ENCODE results near the gene KCTD8.

Gene KCTD8

DNA sequence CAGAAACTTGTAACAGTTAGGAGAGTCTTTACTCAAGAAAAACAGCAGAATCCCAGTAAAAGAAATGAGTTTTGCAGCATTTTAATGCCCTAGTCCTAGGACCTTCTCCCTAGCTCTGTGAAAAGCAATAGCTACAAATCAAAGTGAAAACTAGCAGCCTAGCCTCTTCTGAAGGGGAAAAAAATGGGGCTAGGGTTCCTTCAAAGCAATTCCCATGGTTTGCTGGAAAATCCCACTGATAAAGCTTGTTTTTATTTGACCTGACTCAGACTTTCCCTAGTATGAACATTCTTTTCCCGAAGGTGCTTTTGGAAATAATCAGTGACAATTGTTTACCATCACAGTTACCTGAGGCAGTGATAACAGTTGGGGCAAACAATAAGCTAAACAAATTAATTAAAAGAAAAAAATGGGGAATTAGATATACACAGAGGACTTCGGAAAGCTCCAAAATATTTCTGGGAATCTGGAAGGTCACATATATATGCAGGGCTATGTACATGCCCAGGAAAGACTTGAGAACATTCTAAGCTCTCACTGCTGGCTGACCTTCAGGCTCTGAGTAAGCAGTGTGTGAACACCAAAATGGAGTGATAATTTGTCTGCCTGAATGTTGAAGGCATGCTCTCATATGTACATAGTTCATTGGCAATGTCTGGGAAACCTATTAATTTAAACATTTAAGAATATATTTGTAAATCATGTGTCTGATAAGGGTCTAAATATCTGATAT is 285.9 kb downstream of the KCTD8 start:
- DNase-seq (ENCODE audit: low read depth in 2 of 2), result no peak

- DNase-seq (ENCODE audit: low read depth in 2 of 2), result no peak
Measured at GRCh38 chr4:44161756-44162155, 286.9 kb downstream of the KCTD8 start.

- no peak for DNase-seq (ENCODE audit: low read depth in 2 of 2)
Measured at GRCh38 chr4:44160776-44161367, 287.7 kb downstream of the KCTD8 start.

DNA sequence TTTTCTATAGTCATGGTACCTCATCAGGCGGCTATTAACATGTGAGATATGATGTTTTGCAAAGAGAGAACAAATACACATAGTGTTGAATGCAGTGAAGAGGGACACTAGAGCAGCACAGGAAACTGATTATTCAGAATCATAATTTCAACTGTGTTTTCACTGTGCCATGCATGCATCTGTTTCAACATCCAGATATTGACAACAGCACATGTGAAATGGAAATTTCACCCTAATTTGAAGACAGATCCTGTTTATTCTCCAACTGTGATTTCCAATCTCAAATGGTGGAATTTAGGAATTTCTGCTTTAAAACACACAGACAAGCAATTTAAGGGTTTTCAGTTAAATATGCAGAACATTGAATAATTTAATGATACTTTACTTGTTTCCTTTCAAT is 288.6 kb downstream of the KCTD8 start:
- DNase-seq (ENCODE audit: low read depth in 2 of 2), result no peak

DNA sequence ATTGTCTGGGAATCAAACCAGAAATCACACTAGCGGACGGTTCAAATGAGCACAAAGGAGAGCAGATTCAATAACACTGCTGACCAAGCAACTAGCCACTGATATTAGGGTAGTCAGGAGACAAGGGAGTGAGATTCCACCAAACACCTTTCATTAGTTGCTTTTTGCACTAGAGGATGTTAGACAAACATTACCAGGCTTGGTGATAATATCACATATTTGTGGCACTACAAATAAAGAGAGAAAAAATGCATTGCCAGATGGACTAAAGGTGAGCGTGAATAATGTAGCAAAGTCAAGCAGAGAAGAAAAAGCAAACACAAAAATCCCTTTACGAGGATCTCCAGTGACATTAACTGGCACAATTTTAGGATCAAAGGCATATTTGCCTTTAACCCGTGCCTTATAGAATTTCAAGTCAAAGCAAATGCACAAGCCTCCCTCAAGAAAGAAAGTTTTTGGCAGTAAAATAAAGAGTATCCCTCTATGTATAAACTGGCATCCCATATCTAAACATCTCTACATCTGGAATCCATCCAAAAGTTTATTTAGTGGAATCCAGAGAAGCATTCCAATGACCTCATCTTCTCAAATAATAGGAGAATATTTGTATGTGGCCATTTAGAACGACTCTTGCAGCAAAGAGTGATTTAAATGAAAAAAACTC is 290.9 kb downstream of the KCTD8 start:
- no peak for DNase-seq (ENCODE audit: low read depth in 2 of 2)

GRCh38 chr4:44150091-44150576 is 298.5 kb downstream of the KCTD8 start:
- no peak for DNase-seq (ENCODE audit: low read depth in 2 of 2)

DNA sequence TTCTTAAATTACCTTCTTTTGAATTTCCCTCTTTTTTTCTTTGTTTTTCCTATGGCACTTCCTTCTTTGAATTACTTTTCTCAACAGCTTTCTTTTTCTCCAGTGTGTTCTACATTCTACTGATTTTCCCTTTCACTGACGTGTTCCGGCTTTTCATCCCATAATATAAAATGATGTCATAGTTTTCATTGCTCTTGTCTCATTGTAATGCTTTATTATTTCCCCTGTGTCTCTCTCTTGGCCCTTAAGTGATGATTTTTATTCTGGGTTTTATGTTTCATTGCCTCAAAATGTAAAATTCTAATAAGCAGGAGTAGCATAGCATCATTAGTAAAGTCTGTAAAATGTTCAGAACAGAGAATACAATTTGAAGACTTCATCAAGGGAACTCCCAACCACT is 299.3 kb downstream of the KCTD8 start:
- DNase-seq (ENCODE audit: low read depth in 2 of 2), result no peak

DNA sequence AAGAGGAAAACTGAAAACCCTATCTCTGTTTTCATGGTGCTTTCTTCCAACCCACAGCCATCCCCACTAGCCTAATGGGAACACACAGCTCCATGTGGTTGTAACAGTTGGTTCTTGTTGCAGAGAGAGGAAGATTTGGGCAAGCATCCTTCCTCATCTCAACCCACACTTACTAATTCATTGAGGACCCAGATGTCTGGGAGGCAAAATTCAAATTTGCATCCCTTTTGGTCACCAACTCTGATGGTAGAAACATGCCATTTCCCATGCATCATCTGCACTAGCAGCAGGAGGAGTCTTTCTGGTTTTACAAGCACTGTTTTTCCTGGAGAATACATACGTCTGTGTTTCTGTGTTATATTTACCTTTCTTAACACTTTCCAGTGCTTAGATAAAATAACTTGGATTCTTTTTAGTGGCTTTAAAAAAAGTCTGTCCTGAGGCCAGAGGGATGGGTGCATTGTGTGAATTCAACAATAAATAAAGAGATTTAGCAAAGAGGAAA is 301.0 kb downstream of the KCTD8 start:
- DNase-seq (ENCODE audit: low read depth in 2 of 2), result no peak

GRCh38 chr4:44146516-44146915 is 302.1 kb downstream of the KCTD8 start:
- no peak for DNase-seq (ENCODE audit: low read depth in 2 of 2)

- DNase-seq (ENCODE audit: low read depth in 2 of 2), result no peak
Measured at GRCh38 chr4:44145868-44146267, 302.7 kb downstream of the KCTD8 start.

GRCh38 chr4:44132526-44132925 is 316.1 kb downstream of the KCTD8 start:
- no peak for DNase-seq (ENCODE audit: low read depth in 2 of 2)
